IMR-90 (cell line): ENCODE results near the gene CCDC50. TPM values are rescaled to one million over a fixed set of nuclear protein-coding genes. Genes with fewer than 3 reads are reported as not detected.

ENCODE experiments used
- ATAC-seq: fragments of 200-7000 bp; cut with Tn5 transposase; 2 replicates; pipeline ENCODE4 v1.9.1; 2020; ENCODE audit warnings: low read depth, mild to moderate bottlenecking, moderate library complexity
- BruUV-seq: library from RNA; stranded (reverse); fragments of 400-500 nt; replicated peaks from 2 replicates; lab custom pipeline; 2021; lab: Mats Ljungman, UMichigan
- CTCF ChIA-PET: fragments of 300-600 bp; formaldehyde crosslinking; extraction: SDS; loops from one replicate; lab custom pipeline; 2021; ENCODE audit warnings: antibody characterized with exemption; lab: Yijun Ruan, JAX
- POLR2A ChIA-PET: fragments of 300-600 bp; sonication (Branson Sonifier 250); formaldehyde crosslinking; loops from one replicate; lab custom pipeline; 2022; ENCODE audit warnings: antibody characterized with exemption; ENCODE audit not compliant: unreplicated experiment; lab: Charles Lee
- DNase-seq: peaks from one replicate; pipeline ENCODE4 v3.0.0; 2013
- H2AFZ ChIP-seq: replicated peaks from 2 replicates; pipeline ENCODE3; 2013; ENCODE audit warnings: low read length, mild to moderate bottlenecking; ENCODE audit not compliant: poor library complexity
- H2AK5ac ChIP-seq: 2 replicates; pipeline ENCODE4 v1.6.1; 2013; ENCODE audit warnings: low read depth, low read length, inconsistent platforms
- H2AK9ac ChIP-seq: replicated peaks from 2 replicates; pipeline ENCODE3; 2013; ENCODE audit warnings: mild to moderate bottlenecking, low read depth, low read length, moderate library complexity; ENCODE audit not compliant: poor library complexity
- H2BK120ac ChIP-seq: 2 replicates; pipeline ENCODE4 v1.6.1; 2013; ENCODE audit warnings: low read depth, low read length, inconsistent platforms
- H2BK15ac ChIP-seq: 3 replicates; pipeline ENCODE4 v1.6.1; 2013; ENCODE audit warnings: low read depth, low read length, inconsistent platforms
- H2BK20ac ChIP-seq: 2 replicates; pipeline ENCODE4 v1.6.1; 2013; ENCODE audit warnings: low read depth, mild to moderate bottlenecking, inconsistent platforms, low read length, moderate library complexity
- H2BK5ac ChIP-seq: 2 replicates; pipeline ENCODE4 v1.6.1; 2013; ENCODE audit warnings: mild to moderate bottlenecking, low read depth, low read length, inconsistent platforms; ENCODE audit not compliant: poor library complexity, severe bottlenecking
- H3K14ac ChIP-seq: replicated peaks from 2 replicates; pipeline ENCODE4 v1.6.1; 2013; ENCODE audit warnings: low read depth, low read length, inconsistent platforms
- H3K18ac ChIP-seq: 2 replicates; pipeline ENCODE4 v1.6.1; 2013; ENCODE audit warnings: low read depth, low read length, control low read depth
- H3K23ac ChIP-seq: 2 replicates; pipeline ENCODE4 v1.6.1; 2013; ENCODE audit warnings: low read depth, low read length, inconsistent platforms
- H3K27ac ChIP-seq: 2 replicates; pipeline ENCODE4 v1.5.1; 2013; ENCODE audit warnings: mild to moderate bottlenecking, control low read depth, low read length; ENCODE audit not compliant: insufficient read depth
- H3K27me3 ChIP-seq: 2 replicates; pipeline ENCODE4 v1.6.1; 2013; ENCODE audit warnings: low read length; ENCODE audit not compliant: control insufficient read depth, insufficient read depth
- H3K36me3 ChIP-seq: 2 replicates; pipeline ENCODE4 v1.6.1; 2013; ENCODE audit warnings: low read length, mixed read lengths; ENCODE audit not compliant: control insufficient read depth, insufficient read depth
- H3K4ac ChIP-seq: 2 replicates; pipeline ENCODE4 v1.6.1; 2013; ENCODE audit warnings: low read depth, low read length, inconsistent platforms
- H3K4me1 ChIP-seq: 2 replicates; pipeline ENCODE4 v1.6.1; 2013; ENCODE audit warnings: low read length, mixed read lengths; ENCODE audit not compliant: control insufficient read depth, insufficient read depth
- H3K4me2 ChIP-seq: 2 replicates; pipeline ENCODE4 v1.6.1; 2013; ENCODE audit warnings: low read depth, mild to moderate bottlenecking, control low read depth, low read length, moderate library complexity
- H3K4me3 ChIP-seq: 2 replicates; pipeline ENCODE4 v1.5.1; 2013; ENCODE audit warnings: low read depth, mild to moderate bottlenecking, control low read depth, low read length, moderate library complexity; ENCODE audit not compliant: insufficient read depth
- H3K56ac ChIP-seq: 2 replicates; pipeline ENCODE4 v1.6.1; 2013; ENCODE audit warnings: low read length, inconsistent platforms; ENCODE audit not compliant: insufficient read depth; ENCODE audit errors: extremely low read depth
- H3K79me1 ChIP-seq, 2 experiments: 2 replicates each; pipeline ENCODE4 v1.6.1; 2013; ENCODE audit warnings: low read length in 2 of 2, inconsistent platforms in 1 of 2, low read depth in 1 of 2
- H3K9ac ChIP-seq: 2 replicates; pipeline ENCODE4 v1.6.1; 2013; ENCODE audit warnings: low read depth, low read length, control low read depth
- H3K9me1 ChIP-seq: 2 replicates; pipeline ENCODE4 v1.6.1; 2013; ENCODE audit warnings: low read length, inconsistent platforms; ENCODE audit not compliant: insufficient read depth
- H3K9me3 ChIP-seq: 2 replicates; pipeline ENCODE4 v1.6.1; 2013; ENCODE audit warnings: low read length; ENCODE audit not compliant: control insufficient read depth, insufficient read depth
- H4K20me1 ChIP-seq: 2 replicates; pipeline ENCODE4 v1.6.1; 2013; ENCODE audit warnings: low read length, inconsistent platforms; ENCODE audit not compliant: insufficient read depth
- H4K5ac ChIP-seq: 2 replicates; pipeline ENCODE4 v1.6.1; 2013; ENCODE audit warnings: mild to moderate bottlenecking, low read depth, low read length, control low read depth
- H4K8ac ChIP-seq, 2 experiments: 2 replicates each; pipeline ENCODE4 v1.6.1; 2013; ENCODE audit warnings: low read depth in 2 of 2, low read length in 2 of 2, control low read depth in 1 of 2, inconsistent platforms in 1 of 2
- H4K91ac ChIP-seq: 2 replicates; pipeline ENCODE4 v1.6.1; 2013; ENCODE audit warnings: low read depth, low read length, inconsistent platforms; ENCODE audit not compliant: insufficient read depth
- BHLHE40 ChIP-seq: fragments of 150-350 bp; IDR thresholded peaks from 2 replicates; pipeline ENCODE4 v1.6.1; 2016; ENCODE audit warnings: mild to moderate bottlenecking, low read depth, low read length
- CEBPB ChIP-seq: IDR thresholded peaks from 2 replicates; pipeline ENCODE4 v1.6.1; 2012; ENCODE audit warnings: low read depth, low read length, improper control_type of control experiment
- CHD1 ChIP-seq: IDR thresholded peaks from 2 replicates; pipeline ENCODE4 v1.6.1; 2012; ENCODE audit warnings: low read depth, low read length, improper control_type of control experiment
- CTCF ChIP-seq: conservative IDR thresholded peaks from 2 replicates; pipeline ENCODE4 v1.5.1; 2012; ENCODE audit warnings: mild to moderate bottlenecking, low read depth, low read length, improper control_type of control experiment
- ELK1 ChIP-seq: fragments of 150-350 bp; IDR thresholded peaks from 2 replicates; pipeline ENCODE4 v1.6.1; 2016; ENCODE audit warnings: low read depth, mild to moderate bottlenecking, low read length, moderate library complexity, borderline replicate concordance
- FOS ChIP-seq: fragments of 150-350 bp; IDR thresholded peaks from 2 replicates; pipeline ENCODE4 v1.6.1; 2016; ENCODE audit warnings: low read depth, low read length
- MAFK ChIP-seq: IDR thresholded peaks from 2 replicates; pipeline ENCODE4 v1.6.1; 2012; ENCODE audit warnings: low read depth, low read length, improper control_type of control experiment
- MAZ ChIP-seq: IDR thresholded peaks from 2 replicates; pipeline ENCODE4 v1.6.1; 2012; ENCODE audit warnings: low read depth, mild to moderate bottlenecking, low read length, improper control_type of control experiment, moderate library complexity, borderline replicate concordance
- MXI1 ChIP-seq: IDR thresholded peaks from 2 replicates; pipeline ENCODE4 v1.6.1; 2012; ENCODE audit warnings: low read depth, mild to moderate bottlenecking, low read length, moderate library complexity, borderline replicate concordance
- NFE2L2 ChIP-seq: fragments of 150-350 bp; IDR thresholded peaks from 2 replicates; pipeline ENCODE4 v1.6.1; 2016; ENCODE audit warnings: low read depth, mild to moderate bottlenecking, low read length
- POLR2A ChIP-seq: IDR thresholded peaks from 2 replicates; pipeline ENCODE4 v1.6.1; 2012; ENCODE audit warnings: mild to moderate bottlenecking, low read depth, low read length
- RAD21 ChIP-seq: IDR thresholded peaks from 2 replicates; pipeline ENCODE4 v1.6.1; 2012; ENCODE audit warnings: low read length, improper control_type of control experiment
- RCOR1 ChIP-seq: IDR thresholded peaks from 2 replicates; pipeline ENCODE4 v1.6.1; 2012; ENCODE audit warnings: mild to moderate bottlenecking, low read length, improper control_type of control experiment; ENCODE audit not compliant: insufficient replicate concordance
- RFX5 ChIP-seq: IDR thresholded peaks from 2 replicates; pipeline ENCODE4 v1.8.0; 2012; ENCODE audit warnings: low read depth, mild to moderate bottlenecking, low read length, moderate library complexity
- SMC3 ChIP-seq: fragments of 150-350 bp; IDR thresholded peaks from 2 replicates; pipeline ENCODE4 v1.6.1; 2016; ENCODE audit warnings: low read depth, mild to moderate bottlenecking, antibody characterized with exemption, low read length, moderate library complexity
- USF2 ChIP-seq: fragments of 150-350 bp; IDR thresholded peaks from 2 replicates; pipeline ENCODE4 v1.6.1; 2017; ENCODE audit warnings: mild to moderate bottlenecking, antibody characterized with exemption, low read length, low read depth
- WGBS, 2 experiments: methylation state at CpG; one replicate each; pipeline versions ENCODE4 v1.1.5 to v1.1.7; 2013; ENCODE audit warnings: missing lambda C conversion rate in 2 of 2; ENCODE audit not compliant: insufficient read length in 1 of 2; ENCODE audit errors: extremely low coverage in 2 of 2; 5-methylcytosine and 5-hydroxymethylcytosine counted together
- dilution Hi-C: fragments of 300-500 bp; cut with HindIII; formaldehyde crosslinking; loops from one replicate; pipeline ENCODE4 v1.14.3; 2018; ENCODE audit warnings: low sequenced_read_pairs; ENCODE audit not compliant: unreplicated experiment
- in situ Hi-C: fragments of 300-500 bp; cut with MboI; formaldehyde crosslinking; loops from 3 replicates; pipeline ENCODE4 v1.14.3; 2019; ENCODE audit warnings: low sequenced_read_pairs, inconsistent platforms, mixed read lengths
- intact Hi-C: fragments of 100-400 bp; cut with micrococcal nuclease; formaldehyde crosslinking; loops from 2 replicates; pipeline ENCODE4 v1.10.0; 2022
- polyA plus RNA-seq, 3 experiments: library from polyadenylated mRNA; depleted of rRNA; stranded (reverse); fragments of >200 nt; gene quantifications; 2 replicates each; pipeline ENCODE4 v1.2.3, GENCODE V29; 2012; ENCODE audit warnings: low replicate concordance in 1 of 3
- total RNA-seq: library from RNA; depleted of rRNA; stranded (reverse); fragments of >200 nt; gene quantifications from 2 replicates; pipeline ENCODE4 v1.2.3, GENCODE V29; 2012

Gene CCDC50
- total and polyA plus RNA-seq, 2 of the 4 experiments (the other 2 are of a cell fraction) = 59.0 to 63.1 TPM

GRCh38 chr3:191320316-191320715 is 8.9 kb upstream of the CCDC50 start:
- no peak overlapping the region for H2BK20ac ChIP-seq
- H2AK9ac ChIP-seq = no peak overlapping the region
- H3K9ac ChIP-seq = no peak overlapping the region
- no peaks in the 10 kb centered on the region for H3K27me3 ChIP-seq
- no peak overlapping the region for H2AK5ac ChIP-seq
- in situ Hi-C loops = no loop called here
- ChIA-PET POLR2A (no interaction called here), CTCF (no interaction called here)
- H3K18ac ChIP-seq = 0 out of 2 replicates have a peak overlapping the region, but pooled peaks have one; percentile 33
- H2AFZ ChIP-seq = no peak overlapping the region
- intact Hi-C loops = no loop called here
- no peaks in the 10 kb centered on the region for H3K9me1 ChIP-seq
- TF ChIP-seq RCOR1 (no peak), SMC3 (no peak), MAFK (no peak), FOS (no peak), MXI1 (no peak), POLR2A (no peak), ELK1 (no peak), CEBPB (no peak), USF2 (no peak), BHLHE40 (no peak), NFE2L2 (no peak), MAZ (no peak), CTCF (no peak), RFX5 (no peak), RAD21 (no peak), CHD1 (no peak)
- no peaks in the 10 kb centered on the region for H3K9me3 ChIP-seq
- dilution Hi-C loops = no loop called here
- no peak overlapping the region for H3K4ac ChIP-seq
- no peak overlapping the region for H4K5ac ChIP-seq
- H2BK120ac ChIP-seq = no peak overlapping the region
- H4K8ac ChIP-seq = no peak overlapping the region
- DNase-seq = no peak
- no peak overlapping the region for H4K91ac ChIP-seq
- H3K4me3 ChIP-seq = no peak overlapping the region
- H4K20me1 ChIP-seq = no peaks in the 10 kb centered on the region
- H2BK15ac ChIP-seq = no peak overlapping the region; the same call in 2 of the 3 replicates
- H3K23ac ChIP-seq = no peak overlapping the region
- H2BK5ac ChIP-seq = no peak overlapping the region
- no peaks in the 10 kb centered on the region for H3K36me3 ChIP-seq
- H3K56ac ChIP-seq = no peak overlapping the region
- ATAC-seq = no peak
- peaks cover 5% of the 10 kb centered on the region for H3K4me1 ChIP-seq
- no peaks in the 10 kb centered on the region for H3K79me1 ChIP-seq
- BruUV-seq = no TSS peak
- H3K14ac ChIP-seq = no peak overlapping the region
- no peak overlapping the region for H3K4me2 ChIP-seq
- no peak overlapping the region for H3K27ac ChIP-seq
- 78% methylated on average over 5 of the region's 5 CpGs; no CpG with 5 or more reads in 1 of the 2 experiments for WGBS, 2 experiments
